RPMI8226 (cell line): ENCODE results near the gene GNAT2.
A peak's percentile ranks its signal among the peaks of the same experiment; 100 is the strongest.

Experiments used
- DNase-seq: peaks from one replicate; pipeline ENCODE4 v3.0.0-alpha.2; 2015

The GNAT2 gene

GRCh38 chr1:109641078-109641740 is 21.8 kb upstream of the GNAT2 start:
- DNase-seq = no peak

GRCh38 chr1:109640285-109640865 is 21.0 kb upstream of the GNAT2 start:
- DNase-seq = peak; percentile 72

- DNase-seq = no peak
These were observed 20.4 kb upstream of the GNAT2 start for GRCh38 chr1:109639841-109640184.

GRCh38 chr1:109639063-109639840 is 19.8 kb upstream of the GNAT2 start:
- DNase-seq = no peak

GRCh38 chr1:109637446-109637845 is 18.0 kb upstream of the GNAT2 start:
- no peak for DNase-seq

- DNase-seq = no peak
These were observed 17.0 kb upstream of the GNAT2 start for GRCh38 chr1:109636201-109636952.

GRCh38 chr1:109635862-109636200 is 16.4 kb upstream of the GNAT2 start:
- no peak for DNase-seq

GRCh38 chr1:109634771-109635750 is 15.6 kb upstream of the GNAT2 start:
- DNase-seq = peak; percentile 25

- no peak for DNase-seq
These were observed 14.9 kb upstream of the GNAT2 start for GRCh38 chr1:109634292-109634691.

- DNase-seq = no peak
These were observed 13.4 kb upstream of the GNAT2 start for GRCh38 chr1:109632671-109633346.

- DNase-seq = no peak
These were observed 12.4 kb upstream of the GNAT2 start for GRCh38 chr1:109631513-109632505.

GRCh38 chr1:109630898-109631512 is 11.6 kb upstream of the GNAT2 start:
- DNase-seq = no peak

- no peak for DNase-seq
These were observed 10.9 kb upstream of the GNAT2 start for GRCh38 chr1:109630081-109630897.

GRCh38 chr1:109629372-109630030 is 10.1 kb upstream of the GNAT2 start:
- DNase-seq = no peak

GRCh38 chr1:109628540-109629321 is 9.3 kb upstream of the GNAT2 start:
- DNase-seq = no peak

GRCh38 chr1:109627692-109628399 is 8.4 kb upstream of the GNAT2 start:
- no peak for DNase-seq
